Anterior cingulate cortex (tissue), 58 donors: Measurements from ENCODE around the gene NFYA.
"Not testable (repeated sequence)": the region's sequence is repeated elsewhere in the genome, so short reads cannot be mapped to it uniquely, and the experiment has no call there.

Experiments
- DNase-seq, 58 donors: peaks; one replicate each; lab custom pipeline; 2025; lab: John Stamatoyannopoulos, UW

Gene NFYA

GRCh38 chr6:41100871-41101287 lies 28.1 kb downstream of the NFYA start:
- DNase-seq = peak in 1 of 58 donors; percentile 6

- DNase-seq = no peak
These were observed 31.1 kb downstream of the NFYA start for GRCh38 chr6:41103847-41104246.

GRCh38 chr6:41111017-41111416 lies 38.2 kb downstream of the NFYA start:
- no peak for DNase-seq

GRCh38 chr6:41115027-41115426 lies 42.3 kb downstream of the NFYA start:
- DNase-seq = not testable (repeated sequence)

- DNase-seq = no peak
These were observed 46.7 kb downstream of the NFYA start for GRCh38 chr6:41119508-41119907.

GRCh38 chr6:41120058-41120457 lies 47.3 kb downstream of the NFYA start:
- no peak for DNase-seq

- DNase-seq = no peak
These were observed 49.6 kb downstream of the NFYA start for GRCh38 chr6:41122373-41122772.

GRCh38 chr6:41122918-41123317 lies 50.1 kb downstream of the NFYA start:
- DNase-seq = no peak

- no peak for DNase-seq
These were observed 52.5 kb downstream of the NFYA start for GRCh38 chr6:41125282-41125681.

GRCh38 chr6:41132254-41132653 lies 59.5 kb downstream of the NFYA start:
- DNase-seq = no peak

GRCh38 chr6:41135062-41135832 lies 62.5 kb downstream of the NFYA start:
- DNase-seq = no peak

GRCh38 chr6:41136911-41137310 lies 64.1 kb downstream of the NFYA start:
- no peak for DNase-seq

- no peak for DNase-seq
These were observed 75.1 kb downstream of the NFYA start for GRCh38 chr6:41147917-41148316.
